MM.1S (cell line): ENCODE results near the gene DSE.

Source experiments
- DNase-seq: peaks from one replicate; pipeline ENCODE4 v3.0.0-alpha.2; 2015
- H2AFZ ChIP-seq: fragments of 300-600 bp; sonication (generic); 2 replicates; pipeline ENCODE4 v1.6.0; 2016; ENCODE audit warnings: antibody characterized with exemption, low read length
- H3F3A ChIP-seq: fragments of 300-600 bp; sonication (generic); 2 replicates; pipeline ENCODE4 v1.6.1; 2016; ENCODE audit warnings: mild to moderate bottlenecking, antibody characterized with exemption, low read length, moderate library complexity, mixed read lengths; ENCODE audit not compliant: insufficient read depth
- H3K27ac ChIP-seq: fragments of 300-600 bp; sonication (generic); 2 replicates; pipeline ENCODE4 v1.5.1; 2016; ENCODE audit warnings: mild to moderate bottlenecking, low read length
- H3K27me3 ChIP-seq: fragments of 300-600 bp; sonication (generic); replicated peaks from 2 replicates; pipeline ENCODE4 v1.6.0; 2016; ENCODE audit warnings: low read length; ENCODE audit not compliant: insufficient read depth
- H3K36me3 ChIP-seq: fragments of 300-600 bp; sonication (generic); replicated peaks from 2 replicates; pipeline ENCODE4 v1.6.1; 2016; ENCODE audit warnings: mild to moderate bottlenecking, low read length, mixed read lengths; ENCODE audit not compliant: insufficient read depth
- H3K4me1 ChIP-seq: fragments of 300-600 bp; sonication (generic); 2 replicates; pipeline ENCODE4 v1.6.1; 2016; ENCODE audit warnings: low read length, mixed read lengths
- H3K4me2 ChIP-seq: fragments of 300-600 bp; sonication (generic); 2 replicates; pipeline ENCODE4 v1.6.0; 2016; ENCODE audit warnings: low read depth, low read length
- H3K4me3 ChIP-seq: fragments of 300-600 bp; sonication (generic); 2 replicates; pipeline ENCODE4 v1.5.1; 2016; ENCODE audit warnings: low read length, mixed read lengths
- H3K79me2 ChIP-seq: fragments of 300-600 bp; sonication (generic); 2 replicates; pipeline ENCODE4 v1.6.1; 2016; ENCODE audit warnings: mixed run types, low read length, mixed read lengths
- H3K9ac ChIP-seq: fragments of 300-600 bp; sonication (generic); 2 replicates; pipeline ENCODE4 v1.6.1; 2016; ENCODE audit warnings: low read length, mixed read lengths
- H3K9me2 ChIP-seq: fragments of 300-600 bp; sonication (generic); replicated peaks from 2 replicates; pipeline ENCODE4 v1.6.1; 2016; ENCODE audit warnings: mild to moderate bottlenecking, low read length, mixed read lengths; ENCODE audit not compliant: insufficient read depth
- H3K9me3 ChIP-seq: fragments of 300-600 bp; sonication (generic); replicated peaks from 2 replicates; pipeline ENCODE4 v1.6.1; 2016; ENCODE audit warnings: mild to moderate bottlenecking, low read length, mixed read lengths; ENCODE audit not compliant: insufficient read depth
- H4K20me1 ChIP-seq: fragments of 300-600 bp; sonication (generic); 2 replicates; pipeline ENCODE4 v1.6.1; 2016; ENCODE audit warnings: mild to moderate bottlenecking, low read length, moderate library complexity, mixed read lengths; ENCODE audit not compliant: insufficient read depth
- CTCF ChIP-seq: fragments of 300-600 bp; sonication (generic); IDR thresholded peaks from 2 replicates; pipeline ENCODE4 v1.5.1; 2016; ENCODE audit warnings: antibody characterized with exemption, low read length, mixed read lengths
- EZH2 ChIP-seq: fragments of 300-600 bp; sonication (generic); optimal IDR thresholded peaks from 2 replicates; pipeline ENCODE3; 2017; ENCODE audit warnings: low read depth, mild to moderate bottlenecking, antibody characterized with exemption, low read length, mixed read lengths
- EZH2phosphoT487 ChIP-seq: fragments of 300-600 bp; sonication (generic); IDR thresholded peaks from 2 replicates; pipeline ENCODE4 v1.6.1; 2018; ENCODE audit warnings: antibody characterized with exemption, low read length

Gene DSE

GRCh38 chr6:116439522-116440051 is 68.8 kb downstream of the DSE start:
- Histone ChIP-seq H3K27ac (no peak overlapping the region), H3K9me2 (no peaks in the 10 kb centered on the region), H3K4me2 (no peak overlapping the region), H3K4me3 (no peak overlapping the region), H3K36me3 (no peaks in the 10 kb centered on the region), H2AFZ (no peak overlapping the region), H3K4me1 (peaks cover 5% of the 10 kb centered on the region), H3K9ac (no peak overlapping the region), H4K20me1 (no peaks in the 10 kb centered on the region), H3K27me3 (no peaks in the 10 kb centered on the region), H3F3A (peaks cover under 1% of the 10 kb centered on the region; the same call in 1 of the 2 replicates), H3K79me2 (no peaks in the 10 kb centered on the region), H3K9me3 (no peaks in the 10 kb centered on the region)
- TF ChIP-seq EZH2 (no peak), CTCF (no peak), EZH2phosphoT487 (no peak)
- no peak for DNase-seq

GRCh38 chr6:116443105-116443504 is 72.4 kb downstream of the DSE start:
- H3K4me3 ChIP-seq, result no peak overlapping the region
- H3K9ac ChIP-seq, result no peak overlapping the region
- peaks cover 21% of the 10 kb centered on the region; the same call in 1 of the 2 replicates for H3F3A ChIP-seq
- peaks cover 36% of the 10 kb centered on the region for H3K4me1 ChIP-seq
- H3K9me3 ChIP-seq, result no peaks in the 10 kb centered on the region
- H3K27me3 ChIP-seq, result no peaks in the 10 kb centered on the region
- H3K79me2 ChIP-seq, result no peaks in the 10 kb centered on the region
- no peaks in the 10 kb centered on the region for H4K20me1 ChIP-seq
- no peaks in the 10 kb centered on the region for H3K9me2 ChIP-seq
- no peak overlapping the region for H2AFZ ChIP-seq
- no peak for DNase-seq
- TF ChIP-seq EZH2phosphoT487, result no peak
- TF ChIP-seq EZH2, result no peak
- no peak for TF ChIP-seq CTCF
- H3K27ac ChIP-seq, result no peak overlapping the region
- H3K36me3 ChIP-seq, result no peaks in the 10 kb centered on the region
- no peak overlapping the region for H3K4me2 ChIP-seq

GRCh38 chr6:116444092-116444491 is 73.3 kb downstream of the DSE start:
- no peak overlapping the region for H3K9ac ChIP-seq
- peaks cover 21% of the 10 kb centered on the region; the same call in 1 of the 2 replicates for H3F3A ChIP-seq
- H2AFZ ChIP-seq, result no peak overlapping the region
- H3K4me2 ChIP-seq, result no peak overlapping the region
- H3K9me3 ChIP-seq, result no peaks in the 10 kb centered on the region
- H3K79me2 ChIP-seq, result no peaks in the 10 kb centered on the region
- DNase-seq, result peak; percentile 40
- TF ChIP-seq CTCF (peak; percentile 61), EZH2 (no peak), EZH2phosphoT487 (no peak)
- H3K27me3 ChIP-seq, result no peaks in the 10 kb centered on the region
- H3K27ac ChIP-seq, result no peak overlapping the region
- H3K4me3 ChIP-seq, result no peak overlapping the region
- H3K4me1 ChIP-seq, result peaks cover 36% of the 10 kb centered on the region
- H3K9me2 ChIP-seq, result no peaks in the 10 kb centered on the region
- H4K20me1 ChIP-seq, result no peaks in the 10 kb centered on the region
- H3K36me3 ChIP-seq, result no peaks in the 10 kb centered on the region
